Left renal pelvis (tissue), 4 donors: ENCODE results near the gene UNC5A. TPM values are rescaled to one million over a fixed set of nuclear protein-coding genes. Genes with fewer than 3 reads are reported as not detected.

Experiments
- DNase-seq, 4 donors: peaks; one replicate each; pipeline ENCODE4 v3.0.0-alpha.2; 2013; ENCODE audit warnings: low read depth in 4 of 4, low spot score in 3 of 4
- polyA plus RNA-seq, 4 donors: library from polyadenylated mRNA; unstranded; fragments of 120-200 nt; gene quantifications; one replicate each; pipeline ENCODE4 v1.2.1, GENCODE V29; 2013; ENCODE audit not compliant: insufficient read length in 4 of 4

UNC5A gene
- polyA plus RNA-seq, 4 donors: 0.10 to 0.23 (median 0.11) TPM

DNA sequence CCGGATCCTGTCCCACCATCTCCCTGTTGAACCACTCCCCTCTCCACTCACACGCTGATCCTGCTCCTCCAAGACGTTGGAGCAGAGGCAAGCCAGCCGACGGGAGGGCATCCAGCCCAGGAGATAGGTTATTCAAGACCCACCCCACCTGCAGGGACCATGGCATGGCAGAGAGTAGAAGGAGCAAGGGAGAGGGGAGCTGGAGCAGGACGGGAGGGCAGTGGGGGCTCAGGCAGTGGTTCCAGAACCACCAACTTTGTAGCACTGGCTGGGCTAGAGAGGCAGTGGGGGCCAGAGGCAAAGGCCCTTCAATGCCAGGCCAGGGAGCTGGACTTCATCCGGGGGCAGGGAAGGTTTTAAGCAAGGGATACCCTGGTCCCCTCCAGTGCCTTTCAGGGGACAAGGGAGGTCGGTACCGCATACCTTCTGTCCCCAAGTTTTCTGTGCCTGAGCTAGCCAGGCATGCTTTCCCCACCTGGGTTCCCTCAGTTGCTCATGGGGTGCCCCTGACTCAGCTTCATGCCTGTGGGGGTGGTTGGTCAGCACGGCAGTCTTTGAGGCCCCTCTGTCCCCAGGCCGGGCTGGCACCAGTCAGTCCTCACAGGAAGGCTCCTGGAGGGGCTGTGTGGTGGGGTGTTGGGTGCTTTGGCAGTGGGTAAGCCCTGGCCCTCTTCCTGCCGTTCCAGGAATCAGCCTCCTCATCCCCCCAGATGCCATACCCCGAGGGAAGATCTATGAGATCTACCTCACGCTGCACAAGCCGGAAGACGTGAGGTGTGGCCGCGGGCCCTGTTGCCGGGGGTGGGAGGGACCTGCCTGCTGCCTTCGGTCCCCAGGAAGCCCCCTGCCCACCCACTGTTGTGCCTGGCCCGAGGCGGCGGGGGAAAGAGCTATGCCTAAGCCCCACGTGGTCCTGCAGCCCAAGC lies 66.4 kb downstream of the UNC5A start:
- DNase-seq: no peak

DNA sequence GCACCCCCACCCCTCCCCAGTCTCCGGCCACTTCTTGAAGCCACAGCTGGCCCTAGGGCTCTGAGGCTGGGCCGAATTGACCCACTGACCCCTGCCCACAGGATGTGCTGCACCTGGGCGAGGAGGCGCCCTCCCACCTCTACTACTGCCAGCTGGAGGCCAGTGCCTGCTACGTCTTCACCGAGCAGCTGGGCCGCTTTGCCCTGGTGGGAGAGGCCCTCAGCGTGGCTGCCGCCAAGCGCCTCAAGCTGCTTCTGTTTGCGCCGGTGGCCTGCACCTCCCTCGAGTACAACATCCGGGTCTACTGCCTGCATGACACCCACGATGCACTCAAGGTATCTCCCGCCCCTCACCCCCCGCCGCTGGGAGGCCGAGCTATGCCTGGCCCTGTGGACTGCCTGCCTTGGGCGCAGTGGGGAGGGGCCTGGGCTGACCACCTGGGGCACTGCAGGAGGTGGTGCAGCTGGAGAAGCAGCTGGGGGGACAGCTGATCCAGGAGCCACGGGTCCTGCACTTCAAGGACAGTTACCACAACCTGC lies 67.5 kb downstream of the UNC5A start:
- DNase-seq: no peak

DNA sequence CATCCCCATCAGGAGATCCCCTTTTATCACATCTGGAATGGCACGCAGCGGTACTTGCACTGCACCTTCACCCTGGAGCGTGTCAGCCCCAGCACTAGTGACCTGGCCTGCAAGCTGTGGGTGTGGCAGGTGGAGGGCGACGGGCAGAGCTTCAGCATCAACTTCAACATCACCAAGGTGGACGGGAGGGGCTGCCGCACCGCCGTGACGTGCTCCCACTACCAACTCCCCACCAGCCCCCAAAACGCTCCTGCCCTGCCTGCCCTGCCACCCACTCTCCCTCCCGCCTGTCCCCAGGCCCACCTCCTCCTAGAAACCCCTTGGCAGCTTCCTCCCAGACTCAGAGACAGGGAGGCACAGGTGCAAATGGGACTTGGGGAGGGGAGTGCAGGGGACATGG lies 68.1 kb downstream of the UNC5A start:
- no peak for DNase-seq

DNA sequence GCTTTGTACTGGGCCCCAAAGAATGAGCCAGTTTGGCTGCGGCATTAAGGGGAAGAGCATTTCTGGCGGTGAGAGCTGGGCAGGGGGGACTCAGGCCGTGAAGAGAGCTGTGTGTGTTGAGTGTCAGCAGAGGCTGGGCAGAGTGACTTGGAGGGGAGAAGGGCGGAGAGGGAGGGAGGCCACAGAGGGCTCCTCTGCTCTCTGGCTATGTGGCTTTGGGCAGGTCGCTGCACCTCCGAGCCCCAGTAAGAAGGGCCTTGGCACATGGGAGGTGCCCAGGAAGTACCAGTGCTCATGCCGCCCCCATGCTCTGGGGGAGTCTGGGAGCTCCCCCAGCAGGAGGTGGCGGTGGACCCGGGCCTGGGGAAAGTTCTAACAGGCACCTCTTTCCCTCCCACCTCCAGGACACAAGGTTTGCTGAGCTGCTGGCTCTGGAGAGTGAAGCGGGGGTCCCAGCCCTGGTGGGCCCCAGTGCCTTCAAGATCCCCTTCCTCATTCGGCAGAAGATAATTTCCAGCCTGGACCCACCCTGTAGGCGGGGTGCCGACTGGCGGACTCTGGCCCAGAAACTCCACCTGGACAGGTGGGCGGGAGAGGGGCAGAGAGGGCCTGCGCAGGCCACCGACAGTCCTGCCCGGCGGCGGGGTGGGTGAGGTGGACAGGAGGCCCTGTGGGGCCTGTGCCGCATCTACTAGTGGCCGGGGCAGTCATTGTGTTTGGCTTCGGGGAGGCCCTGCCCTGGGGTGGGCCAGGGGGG lies 68.7 kb downstream of the UNC5A start:
- DNase-seq: no peak

DNA sequence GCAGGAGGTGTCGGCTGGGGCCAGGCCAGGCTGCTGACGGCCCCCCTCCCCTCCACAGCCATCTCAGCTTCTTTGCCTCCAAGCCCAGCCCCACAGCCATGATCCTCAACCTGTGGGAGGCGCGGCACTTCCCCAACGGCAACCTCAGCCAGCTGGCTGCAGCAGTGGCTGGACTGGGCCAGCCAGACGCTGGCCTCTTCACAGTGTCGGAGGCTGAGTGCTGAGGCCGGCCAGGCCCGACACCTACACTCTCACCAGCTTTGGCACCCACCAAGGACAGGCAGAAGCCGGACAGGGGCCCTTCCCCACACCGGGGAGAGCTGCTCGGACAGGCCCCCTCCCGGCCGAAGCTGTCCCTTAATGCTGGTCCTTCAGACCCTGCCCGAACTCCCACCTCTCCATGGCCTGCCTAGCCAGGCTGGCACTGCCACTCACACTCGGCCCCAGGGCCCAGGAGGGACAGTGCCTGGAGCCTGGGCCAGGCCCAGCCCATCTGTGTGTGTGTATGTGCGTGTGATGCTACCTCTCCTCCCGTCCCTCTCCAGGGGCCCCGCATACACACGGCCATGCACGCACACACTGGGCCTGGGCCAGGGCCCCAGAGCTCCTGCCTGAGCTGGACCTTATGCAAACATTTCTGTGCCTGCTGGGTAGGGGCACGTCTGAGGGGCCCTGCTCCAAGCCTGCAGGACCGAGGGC lies 69.5 kb downstream of the UNC5A start:
- DNase-seq: no peak

DNA sequence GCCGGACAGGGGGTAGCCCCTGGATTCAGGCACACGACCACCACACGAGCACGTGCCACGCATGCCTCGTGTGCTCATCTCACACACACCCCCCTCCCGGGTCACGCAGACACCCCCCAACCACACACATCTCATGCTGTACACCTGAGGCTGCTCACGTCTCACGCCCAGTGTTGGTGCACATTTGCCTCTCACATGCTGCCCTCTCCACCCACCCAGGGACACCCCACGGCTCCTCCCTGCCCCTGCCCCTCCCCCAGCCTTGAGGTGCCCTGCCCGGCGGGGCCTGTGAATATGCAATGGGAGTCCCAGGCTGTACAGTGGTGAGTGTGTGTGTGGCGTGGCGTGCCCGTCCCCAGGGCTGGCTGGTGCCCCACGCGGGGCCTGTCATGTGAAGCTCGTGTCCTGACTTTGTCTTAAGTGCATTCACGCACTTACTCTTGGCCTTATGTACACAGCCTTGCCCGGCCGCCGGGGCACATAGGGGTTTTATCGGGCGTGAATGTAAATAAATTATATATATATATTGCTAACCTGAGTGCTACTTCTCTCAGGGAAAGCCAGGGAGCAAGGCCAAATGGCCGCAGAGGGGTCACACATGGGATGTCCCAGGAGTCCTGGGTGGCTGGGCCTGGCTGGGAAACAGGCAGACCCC lies 70.1 kb downstream of the UNC5A start:
- no peak for DNase-seq

DNA sequence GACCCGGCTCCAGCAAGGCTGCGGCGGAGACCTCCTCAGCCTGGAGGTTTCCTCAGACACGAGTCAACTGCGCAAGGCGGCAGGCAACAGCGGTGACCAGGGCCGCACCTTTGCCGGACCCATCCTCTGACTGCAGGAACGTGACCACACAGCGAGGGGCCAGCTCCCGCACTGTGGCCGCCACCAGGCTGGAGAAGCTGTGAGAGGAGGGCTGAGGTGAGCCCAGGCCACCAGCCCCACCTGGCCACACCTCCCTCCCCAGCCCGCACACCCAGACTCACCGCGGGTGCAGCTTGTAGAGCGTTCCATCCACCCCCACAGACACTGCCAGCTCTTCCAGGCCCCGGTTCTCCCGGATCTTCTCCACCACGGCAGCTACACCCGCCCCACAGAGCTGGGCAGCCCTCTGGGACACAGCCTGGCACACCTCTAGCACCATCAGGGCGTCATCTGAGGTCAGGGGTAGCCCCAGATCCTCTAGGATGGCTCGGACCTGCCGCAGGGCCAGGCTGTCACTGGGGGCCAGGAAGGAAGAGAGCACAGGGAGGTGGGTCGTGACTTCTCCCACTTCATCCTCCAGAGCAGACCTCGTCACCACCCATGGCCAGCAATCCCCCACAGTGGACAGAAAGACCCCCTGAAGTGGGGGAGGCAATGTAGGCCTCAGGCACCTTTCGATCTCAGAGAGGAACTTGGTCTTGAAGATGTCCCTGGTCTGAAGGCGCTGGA lies 70.8 kb downstream of the UNC5A start:
- no peak for DNase-seq

DNA sequence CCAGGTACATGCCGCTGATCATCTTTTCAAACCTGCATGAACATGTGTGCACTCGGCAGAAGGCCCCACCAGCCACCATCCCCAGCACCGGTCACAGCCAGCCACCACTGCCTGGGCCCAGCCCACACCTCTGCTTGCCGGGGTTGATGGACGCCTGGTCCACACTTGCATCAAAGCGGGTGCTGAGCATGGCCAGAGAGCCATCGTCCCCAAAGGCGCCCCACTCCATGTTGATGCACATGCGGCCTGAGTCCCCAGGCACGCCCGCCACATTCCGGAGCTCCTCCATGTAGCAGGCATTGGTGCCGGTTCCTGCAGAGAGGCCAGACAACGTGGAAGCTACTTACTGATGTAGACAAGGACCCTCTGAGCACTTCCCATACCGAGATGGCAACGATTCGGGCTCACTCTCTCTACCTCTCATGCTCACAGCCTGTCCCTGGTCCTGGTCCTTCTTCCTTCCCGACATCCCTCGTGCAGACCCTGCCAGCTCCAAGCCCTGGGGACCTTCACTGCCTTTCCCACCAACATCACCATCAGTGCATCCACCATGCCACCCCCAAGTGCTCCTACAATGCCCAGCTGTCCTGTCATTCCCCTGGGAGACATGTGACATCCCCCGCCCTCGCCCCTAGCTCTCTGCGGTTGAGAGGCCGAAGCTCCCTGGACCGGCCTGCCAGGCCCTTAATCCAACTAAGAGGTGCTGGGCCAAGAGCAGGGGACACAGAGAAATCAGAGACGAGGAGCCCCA lies 71.6 kb downstream of the UNC5A start:
- no peak for DNase-seq

DNA sequence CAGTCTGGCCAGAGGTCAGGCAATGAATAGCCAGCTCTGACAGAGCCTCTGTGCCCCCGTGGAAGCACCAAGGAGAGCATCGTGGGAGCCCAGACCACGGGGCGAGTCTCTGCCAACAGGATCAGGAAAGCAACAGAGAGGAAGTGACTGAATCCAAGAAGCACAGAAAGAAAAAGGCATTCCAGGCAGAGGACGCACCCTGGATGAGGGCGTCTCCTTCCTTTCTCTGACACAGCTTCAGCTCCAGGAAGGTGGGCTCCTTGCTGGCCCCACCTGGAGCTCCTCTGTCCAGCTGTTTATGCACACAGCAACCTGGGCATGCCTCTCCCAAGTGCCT lies 72.2 kb downstream of the UNC5A start:
- no peak for DNase-seq

DNA sequence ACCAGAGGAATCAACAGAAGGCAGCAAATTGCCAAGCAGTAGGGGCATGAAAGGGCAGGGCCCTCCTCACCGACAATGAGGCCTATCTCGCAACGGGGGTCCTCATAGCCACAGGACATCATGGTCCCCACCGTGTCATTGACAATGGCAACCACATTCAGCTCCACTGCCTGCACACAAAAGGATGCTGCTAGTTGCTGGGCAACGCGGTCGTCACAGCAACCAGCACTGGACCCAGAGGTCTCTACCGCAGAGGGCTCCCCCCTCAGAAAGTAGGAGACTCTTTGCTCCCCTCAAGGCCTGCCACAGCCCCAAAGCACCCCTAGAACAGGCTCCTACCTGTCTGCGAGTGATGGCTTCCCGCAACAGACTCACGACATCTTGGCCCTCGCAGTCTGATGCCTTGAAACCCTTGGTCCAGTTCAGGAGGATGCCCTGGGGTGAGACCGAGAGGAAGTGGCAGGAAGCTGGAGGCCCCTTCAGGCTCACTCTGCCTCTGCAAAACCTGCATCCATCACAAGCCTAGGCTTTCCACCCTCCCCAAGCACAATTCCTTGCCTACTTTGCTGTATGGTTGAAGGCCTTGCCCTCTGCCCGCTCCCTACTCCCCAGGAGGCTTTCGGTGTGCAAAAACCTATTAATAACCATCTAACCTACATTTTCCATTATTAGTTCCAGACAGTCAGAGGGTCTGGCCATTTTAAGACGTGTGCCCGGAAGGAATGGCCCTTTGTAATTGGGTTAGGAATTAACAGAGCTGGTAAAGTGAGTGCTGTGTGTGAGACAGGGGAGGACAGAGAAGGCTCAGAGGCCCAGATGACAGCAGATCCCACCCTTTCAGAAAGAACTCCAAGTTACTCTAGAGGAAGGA lies 73.6 kb downstream of the UNC5A start:
- DNase-seq: no peak

DNA sequence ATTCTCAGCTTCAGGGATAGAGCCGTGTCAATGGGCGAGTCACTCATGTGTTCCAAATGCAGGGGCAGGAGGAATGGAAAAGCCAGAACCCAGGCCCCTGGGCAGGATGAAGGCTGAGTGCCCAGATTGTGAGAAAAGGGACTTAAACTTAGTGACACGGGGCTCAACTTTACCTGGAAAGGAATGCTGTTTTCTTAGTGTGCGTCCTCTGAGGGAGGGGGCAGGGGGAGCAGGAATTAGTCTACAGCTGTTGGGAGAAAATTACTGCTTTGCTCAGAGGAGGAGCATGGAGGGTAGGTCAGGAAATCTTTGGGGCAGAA lies 74.2 kb downstream of the UNC5A start:
- no peak for DNase-seq

DNA sequence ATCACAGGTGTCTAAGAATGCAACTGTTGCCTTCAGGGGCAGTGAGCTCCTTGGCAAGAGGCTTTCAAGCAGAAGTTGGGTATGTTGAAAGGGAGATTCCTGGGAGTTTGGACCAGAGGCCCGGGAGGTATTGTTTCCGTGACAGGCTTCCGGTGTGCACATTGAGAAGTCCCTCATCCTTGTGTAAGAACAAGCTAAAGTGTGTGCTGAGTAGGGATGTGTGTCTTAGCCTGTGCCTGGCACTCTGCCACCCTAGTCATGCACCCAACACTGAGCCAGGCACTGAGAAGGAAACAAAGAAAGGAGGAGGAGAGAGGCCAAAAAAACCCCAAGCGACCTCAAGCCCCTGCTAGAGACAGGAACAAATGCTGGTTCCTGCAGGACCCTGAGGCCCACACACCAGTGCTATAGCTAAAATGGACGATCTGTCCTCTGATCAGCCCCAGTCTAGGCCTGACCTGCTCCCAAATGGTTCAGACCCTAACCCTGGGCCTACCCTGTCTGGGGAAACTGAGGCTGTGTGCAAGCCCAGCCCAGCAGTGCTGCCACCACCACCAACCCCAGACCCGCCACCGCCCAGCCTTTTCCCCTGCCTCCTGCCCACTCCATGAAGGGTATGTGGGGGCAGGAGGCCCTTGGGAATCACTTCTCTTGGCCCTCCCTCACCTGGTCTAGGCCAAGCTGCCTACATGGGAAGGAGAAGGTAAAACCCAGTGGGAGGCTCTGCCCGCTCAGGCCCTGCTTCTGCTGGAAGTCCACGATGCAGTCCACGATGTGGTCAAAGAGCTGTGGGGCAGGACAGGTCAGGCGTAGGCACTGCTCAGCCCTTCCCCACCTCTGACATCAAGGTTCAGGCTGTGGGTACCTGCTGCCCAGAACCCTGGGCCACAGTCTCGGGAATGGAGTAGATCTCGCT lies 76.2 kb downstream of the UNC5A start:
- DNase-seq: no peak

DNA sequence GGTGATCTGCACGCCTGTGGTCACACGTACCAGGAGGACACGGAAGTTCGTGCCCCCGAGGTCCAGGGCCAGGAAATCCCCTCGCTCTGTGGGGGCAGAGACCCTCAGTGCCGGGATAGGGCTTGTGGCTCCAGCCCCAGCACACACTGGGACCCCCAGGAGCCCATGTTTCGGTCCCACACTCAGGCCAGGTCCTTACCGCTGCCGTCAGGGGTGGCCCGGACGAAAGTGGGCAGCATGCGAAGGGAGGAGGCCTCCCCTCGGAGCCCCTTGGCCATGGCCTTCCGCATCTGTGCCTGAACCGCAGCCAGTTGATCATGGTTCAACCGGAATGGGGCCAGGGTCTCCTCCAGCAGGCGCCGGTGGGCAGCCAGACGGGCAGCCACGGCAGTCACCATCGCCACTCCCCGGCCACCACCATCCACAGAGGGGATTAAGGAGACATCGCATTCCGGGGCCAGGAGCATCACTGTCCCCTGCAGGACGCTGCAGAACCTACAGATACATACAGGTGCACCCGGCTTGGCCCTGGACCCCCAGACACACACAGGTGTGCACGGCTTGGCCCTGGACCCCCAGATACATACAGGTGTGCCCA lies 77.0 kb downstream of the UNC5A start:
- no peak for DNase-seq

DNA sequence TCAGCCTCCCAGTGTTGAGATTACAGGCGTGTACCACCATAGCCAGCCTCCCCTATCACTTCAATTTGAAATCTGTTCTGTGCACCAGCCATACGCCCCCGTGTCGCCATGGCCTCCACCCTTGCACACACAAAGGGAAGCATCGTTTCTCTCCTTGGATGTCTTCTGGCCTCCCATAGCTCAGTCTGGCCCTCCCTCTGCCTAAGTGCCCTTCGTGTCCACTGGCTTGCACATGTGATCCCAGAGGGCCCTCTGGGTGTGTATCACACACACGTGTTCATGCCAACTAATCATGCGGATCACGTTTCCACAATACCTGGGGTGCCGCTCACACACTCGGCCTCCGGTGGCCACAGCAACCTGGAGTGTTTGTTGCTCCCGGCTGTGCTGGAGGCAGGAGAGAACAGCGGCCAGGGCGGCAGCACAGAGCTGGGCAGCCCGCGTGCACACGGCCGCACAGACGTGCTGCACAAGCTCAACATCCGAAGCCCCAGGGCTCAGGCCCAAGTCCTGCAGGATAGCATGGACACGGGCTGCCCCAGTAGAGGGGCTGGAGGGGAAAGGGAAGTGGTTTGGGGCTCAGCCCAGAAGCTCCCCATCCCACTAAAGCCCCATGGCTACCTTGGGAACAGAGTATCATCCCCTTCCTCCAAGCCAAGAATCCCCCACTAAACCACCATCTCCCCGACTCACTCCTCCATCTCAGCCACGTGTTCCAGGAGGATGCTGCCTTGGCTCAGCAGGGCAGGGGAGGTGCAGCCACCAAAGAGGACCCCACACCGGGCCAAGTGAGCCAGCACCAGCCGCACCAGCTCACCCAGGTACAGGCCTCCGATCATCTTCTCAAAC lies 77.9 kb downstream of the UNC5A start:
- no peak for DNase-seq

DNA sequence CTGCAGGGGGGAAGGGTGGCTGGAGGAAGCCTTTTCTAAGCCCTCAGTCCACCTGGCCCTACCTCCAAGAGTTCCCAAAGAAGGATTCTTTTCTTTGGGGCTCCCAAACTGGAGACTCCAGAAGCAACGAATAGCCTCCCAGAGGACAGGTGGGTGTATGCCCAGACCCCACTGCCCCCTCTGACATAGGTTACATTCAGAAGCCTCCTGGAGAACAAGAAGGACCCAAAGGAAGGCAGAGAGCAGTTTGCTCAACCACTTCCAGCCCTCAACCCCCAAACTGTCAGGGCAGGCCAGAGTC lies 78.5 kb downstream of the UNC5A start:
- no peak for DNase-seq
